ENCODE data around the gene TRIM33.

DNA sequence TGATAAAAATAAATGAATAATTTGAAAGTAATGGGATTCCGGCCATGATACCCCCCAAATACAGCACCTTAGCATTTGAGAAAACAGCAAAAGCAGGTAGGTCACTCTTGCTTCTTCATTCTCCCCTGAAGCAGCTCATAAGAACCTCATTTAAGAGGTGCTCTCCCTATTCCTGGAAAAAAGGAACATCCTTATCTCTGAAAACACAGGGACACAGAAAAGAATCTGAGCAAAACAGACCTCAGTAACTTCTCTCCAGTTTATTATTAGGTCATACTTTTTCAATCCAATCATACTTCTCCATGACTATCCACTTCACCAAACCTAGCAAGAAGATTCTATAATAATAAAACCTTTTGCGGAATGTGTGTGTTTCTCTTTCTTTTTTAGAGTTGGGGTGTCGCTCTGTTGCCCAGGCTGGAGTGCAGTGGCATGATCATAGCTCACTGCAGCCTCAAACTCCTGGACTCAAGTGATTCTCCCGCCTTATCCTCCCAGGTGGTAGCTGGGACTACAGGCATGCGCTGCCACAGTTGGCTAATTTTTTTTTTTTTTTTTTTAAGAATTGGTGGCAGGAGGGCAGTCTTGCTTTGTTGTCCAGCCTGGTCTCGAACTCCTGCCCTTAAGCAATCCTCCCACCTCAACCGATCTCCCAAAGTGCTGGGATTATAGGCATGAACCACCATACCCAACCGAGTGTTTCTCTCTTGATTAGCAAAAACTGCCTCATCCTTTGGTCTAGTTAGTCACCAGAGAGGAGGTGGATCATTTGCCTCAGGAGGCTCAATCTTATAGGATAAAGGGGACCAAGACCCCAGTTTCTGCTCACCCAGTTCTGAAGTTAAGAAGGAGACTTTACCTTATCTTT, 10.6 kb upstream of the TRIM33 start:
- TF ChIP-seq, protein P1, sequence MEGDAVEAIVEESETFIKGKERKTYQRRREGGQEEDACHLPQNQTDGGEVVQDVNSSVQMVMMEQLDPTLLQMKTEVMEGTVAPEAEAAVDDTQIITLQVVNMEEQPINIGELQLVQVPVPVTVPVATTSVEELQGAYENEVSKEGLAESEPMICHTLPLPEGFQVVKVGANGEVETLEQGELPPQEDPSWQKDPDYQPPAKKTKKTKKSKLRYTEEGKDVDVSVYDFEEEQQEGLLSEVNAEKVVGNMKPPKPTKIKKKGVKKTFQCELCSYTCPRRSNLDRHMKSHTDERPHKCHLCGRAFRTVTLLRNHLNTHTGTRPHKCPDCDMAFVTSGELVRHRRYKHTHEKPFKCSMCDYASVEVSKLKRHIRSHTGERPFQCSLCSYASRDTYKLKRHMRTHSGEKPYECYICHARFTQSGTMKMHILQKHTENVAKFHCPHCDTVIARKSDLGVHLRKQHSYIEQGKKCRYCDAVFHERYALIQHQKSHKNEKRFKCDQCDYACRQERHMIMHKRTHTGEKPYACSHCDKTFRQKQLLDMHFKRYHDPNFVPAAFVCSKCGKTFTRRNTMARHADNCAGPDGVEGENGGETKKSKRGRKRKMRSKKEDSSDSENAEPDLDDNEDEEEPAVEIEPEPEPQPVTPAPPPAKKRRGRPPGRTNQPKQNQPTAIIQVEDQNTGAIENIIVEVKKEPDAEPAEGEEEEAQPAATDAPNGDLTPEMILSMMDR (conservative IDR thresholded peaks at IDR 0.05; ENCODE audit: low read depth in 2 of 2), result no peak
- TF ChIP-seq EZH2 (IDR thresholded peaks at IDR 0.05; ENCODE audit: low read depth, unreplicated experiment) (no peak), CREB1 (CRISPR knock-in tag; IDR thresholded peaks at IDR 0.05; ENCODE audit: low read depth) (no peak), ZNF331 (CRISPR knock-in tag; IDR thresholded peaks at IDR 0.05; ENCODE audit: low read depth) (no peak), POLR2AphosphoS5 (IDR thresholded peaks at IDR 0.05; ENCODE audit: low read depth) (no peak), STAT1 (IDR thresholded peaks at IDR 0.05; ENCODE audit: unreplicated experiment) (no peak), ZNF114 (CRISPR knock-in tag; IDR thresholded peaks at IDR 0.05) (no peak), EZH2phosphoT487 (IDR thresholded peaks at IDR 0.05; ENCODE audit: unreplicated experiment) (no peak)
- TF ChIP-seq, protein P2, sequence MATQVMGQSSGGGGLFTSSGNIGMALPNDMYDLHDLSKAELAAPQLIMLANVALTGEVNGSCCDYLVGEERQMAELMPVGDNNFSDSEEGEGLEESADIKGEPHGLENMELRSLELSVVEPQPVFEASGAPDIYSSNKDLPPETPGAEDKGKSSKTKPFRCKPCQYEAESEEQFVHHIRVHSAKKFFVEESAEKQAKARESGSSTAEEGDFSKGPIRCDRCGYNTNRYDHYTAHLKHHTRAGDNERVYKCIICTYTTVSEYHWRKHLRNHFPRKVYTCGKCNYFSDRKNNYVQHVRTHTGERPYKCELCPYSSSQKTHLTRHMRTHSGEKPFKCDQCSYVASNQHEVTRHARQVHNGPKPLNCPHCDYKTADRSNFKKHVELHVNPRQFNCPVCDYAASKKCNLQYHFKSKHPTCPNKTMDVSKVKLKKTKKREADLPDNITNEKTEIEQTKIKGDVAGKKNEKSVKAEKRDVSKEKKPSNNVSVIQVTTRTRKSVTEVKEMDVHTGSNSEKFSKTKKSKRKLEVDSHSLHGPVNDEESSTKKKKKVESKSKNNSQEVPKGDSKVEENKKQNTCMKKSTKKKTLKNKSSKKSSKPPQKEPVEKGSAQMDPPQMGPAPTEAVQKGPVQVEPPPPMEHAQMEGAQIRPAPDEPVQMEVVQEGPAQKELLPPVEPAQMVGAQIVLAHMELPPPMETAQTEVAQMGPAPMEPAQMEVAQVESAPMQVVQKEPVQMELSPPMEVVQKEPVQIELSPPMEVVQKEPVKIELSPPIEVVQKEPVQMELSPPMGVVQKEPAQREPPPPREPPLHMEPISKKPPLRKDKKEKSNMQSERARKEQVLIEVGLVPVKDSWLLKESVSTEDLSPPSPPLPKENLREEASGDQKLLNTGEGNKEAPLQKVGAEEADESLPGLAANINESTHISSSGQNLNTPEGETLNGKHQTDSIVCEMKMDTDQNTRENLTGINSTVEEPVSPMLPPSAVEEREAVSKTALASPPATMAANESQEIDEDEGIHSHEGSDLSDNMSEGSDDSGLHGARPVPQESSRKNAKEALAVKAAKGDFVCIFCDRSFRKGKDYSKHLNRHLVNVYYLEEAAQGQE (IDR thresholded peaks at IDR 0.05; ENCODE audit: unreplicated experiment), result no peak
- TF ChIP-seq, protein P3, sequence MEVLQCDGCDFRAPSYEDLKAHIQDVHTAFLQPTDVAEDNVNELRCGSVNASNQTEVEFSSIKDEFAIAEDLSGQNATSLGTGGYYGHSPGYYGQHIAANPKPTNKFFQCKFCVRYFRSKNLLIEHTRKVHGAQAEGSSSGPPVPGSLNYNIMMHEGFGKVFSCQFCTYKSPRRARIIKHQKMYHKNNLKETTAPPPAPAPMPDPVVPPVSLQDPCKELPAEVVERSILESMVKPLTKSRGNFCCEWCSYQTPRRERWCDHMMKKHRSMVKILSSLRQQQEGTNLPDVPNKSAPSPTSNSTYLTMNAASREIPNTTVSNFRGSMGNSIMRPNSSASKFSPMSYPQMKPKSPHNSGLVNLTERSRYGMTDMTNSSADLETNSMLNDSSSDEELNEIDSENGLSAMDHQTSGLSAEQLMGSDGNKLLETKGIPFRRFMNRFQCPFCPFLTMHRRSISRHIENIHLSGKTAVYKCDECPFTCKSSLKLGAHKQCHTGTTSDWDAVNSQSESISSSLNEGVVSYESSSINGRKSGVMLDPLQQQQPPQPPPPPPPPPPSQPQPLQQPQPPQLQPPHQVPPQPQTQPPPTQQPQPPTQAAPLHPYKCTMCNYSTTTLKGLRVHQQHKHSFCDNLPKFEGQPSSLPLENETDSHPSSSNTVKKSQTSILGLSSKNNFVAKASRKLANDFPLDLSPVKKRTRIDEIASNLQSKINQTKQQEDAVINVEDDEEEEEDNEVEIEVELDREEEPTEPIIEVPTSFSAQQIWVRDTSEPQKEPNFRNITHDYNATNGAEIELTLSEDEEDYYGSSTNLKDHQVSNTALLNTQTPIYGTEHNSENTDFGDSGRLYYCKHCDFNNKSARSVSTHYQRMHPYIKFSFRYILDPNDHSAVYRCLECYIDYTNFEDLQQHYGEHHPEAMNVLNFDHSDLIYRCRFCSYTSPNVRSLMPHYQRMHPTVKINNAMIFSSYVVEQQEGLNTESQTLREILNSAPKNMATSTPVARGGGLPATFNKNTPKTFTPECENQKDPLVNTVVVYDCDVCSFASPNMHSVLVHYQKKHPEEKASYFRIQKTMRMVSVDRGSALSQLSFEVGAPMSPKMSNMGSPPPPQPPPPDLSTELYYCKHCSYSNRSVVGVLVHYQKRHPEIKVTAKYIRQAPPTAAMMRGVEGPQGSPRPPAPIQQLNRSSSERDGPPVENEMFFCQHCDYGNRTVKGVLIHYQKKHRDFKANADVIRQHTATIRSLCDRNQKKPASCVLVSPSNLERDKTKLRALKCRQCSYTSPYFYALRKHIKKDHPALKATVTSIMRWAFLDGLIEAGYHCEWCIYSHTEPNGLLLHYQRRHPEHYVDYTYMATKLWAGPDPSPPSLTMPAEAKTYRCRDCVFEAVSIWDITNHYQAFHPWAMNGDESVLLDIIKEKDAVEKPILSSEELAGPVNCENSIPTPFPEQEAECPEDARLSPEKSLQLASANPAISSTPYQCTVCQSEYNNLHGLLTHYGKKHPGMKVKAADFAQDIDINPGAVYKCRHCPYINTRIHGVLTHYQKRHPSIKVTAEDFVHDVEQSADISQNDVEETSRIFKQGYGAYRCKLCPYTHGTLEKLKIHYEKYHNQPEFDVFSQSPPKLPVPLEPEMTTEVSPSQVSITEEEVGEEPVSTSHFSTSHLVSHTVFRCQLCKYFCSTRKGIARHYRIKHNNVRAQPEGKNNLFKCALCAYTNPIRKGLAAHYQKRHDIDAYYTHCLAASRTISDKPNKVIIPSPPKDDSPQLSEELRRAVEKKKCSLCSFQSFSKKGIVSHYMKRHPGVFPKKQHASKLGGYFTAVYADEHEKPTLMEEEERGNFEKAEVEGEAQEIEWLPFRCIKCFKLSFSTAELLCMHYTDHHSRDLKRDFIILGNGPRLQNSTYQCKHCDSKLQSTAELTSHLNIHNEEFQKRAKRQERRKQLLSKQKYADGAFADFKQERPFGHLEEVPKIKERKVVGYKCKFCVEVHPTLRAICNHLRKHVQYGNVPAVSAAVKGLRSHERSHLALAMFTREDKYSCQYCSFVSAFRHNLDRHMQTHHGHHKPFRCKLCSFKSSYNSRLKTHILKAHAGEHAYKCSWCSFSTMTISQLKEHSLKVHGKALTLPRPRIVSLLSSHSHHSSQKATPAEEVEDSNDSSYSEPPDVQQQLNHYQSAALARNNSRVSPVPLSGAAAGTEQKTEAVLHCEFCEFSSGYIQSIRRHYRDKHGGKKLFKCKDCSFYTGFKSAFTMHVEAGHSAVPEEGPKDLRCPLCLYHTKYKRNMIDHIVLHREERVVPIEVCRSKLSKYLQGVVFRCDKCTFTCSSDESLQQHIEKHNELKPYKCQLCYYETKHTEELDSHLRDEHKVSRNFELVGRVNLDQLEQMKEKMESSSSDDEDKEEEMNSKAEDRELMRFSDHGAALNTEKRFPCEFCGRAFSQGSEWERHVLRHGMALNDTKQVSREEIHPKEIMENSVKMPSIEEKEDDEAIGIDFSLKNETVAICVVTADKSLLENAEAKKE (CRISPR knock-in tag; IDR thresholded peaks at IDR 0.05), result no peak
- TF ChIP-seq, protein P4, sequence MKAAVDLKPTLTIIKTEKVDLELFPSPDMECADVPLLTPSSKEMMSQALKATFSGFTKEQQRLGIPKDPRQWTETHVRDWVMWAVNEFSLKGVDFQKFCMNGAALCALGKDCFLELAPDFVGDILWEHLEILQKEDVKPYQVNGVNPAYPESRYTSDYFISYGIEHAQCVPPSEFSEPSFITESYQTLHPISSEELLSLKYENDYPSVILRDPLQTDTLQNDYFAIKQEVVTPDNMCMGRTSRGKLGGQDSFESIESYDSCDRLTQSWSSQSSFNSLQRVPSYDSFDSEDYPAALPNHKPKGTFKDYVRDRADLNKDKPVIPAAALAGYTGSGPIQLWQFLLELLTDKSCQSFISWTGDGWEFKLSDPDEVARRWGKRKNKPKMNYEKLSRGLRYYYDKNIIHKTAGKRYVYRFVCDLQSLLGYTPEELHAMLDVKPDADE (IDR thresholded peaks at IDR 0.05), result no peak

All from GM23338 (cell line).